Nephron (organoid): ENCODE results near the gene SDHAF3.

ENCODE experiments used
- H3K27ac Mint-ChIP-seq, 3 experiments: 2 replicates each; pipeline ENCODE4 v1.8.0; 2020; ENCODE audit warnings: mixed read lengths in 3 of 3, mild to moderate bottlenecking in 2 of 3, moderate library complexity in 1 of 3
- H3K27me3 Mint-ChIP-seq: 2 replicates; pipeline ENCODE4 v1.8.0; 2021; ENCODE audit warnings: low read depth, mild to moderate bottlenecking, moderate library complexity, mixed read lengths
- H3K36me3 Mint-ChIP-seq: 2 replicates; pipeline ENCODE4 v1.8.0; 2020; ENCODE audit warnings: low read depth, mixed read lengths
- H3K4me1 Mint-ChIP-seq: 2 replicates; pipeline ENCODE4 v1.8.0; 2020; ENCODE audit warnings: mixed read lengths
- H3K4me3 Mint-ChIP-seq, 3 experiments: 2 replicates each; pipeline ENCODE4 v1.8.0; 2020; ENCODE audit warnings: mild to moderate bottlenecking in 3 of 3, mixed read lengths in 3 of 3, moderate library complexity in 2 of 3
- H3K9me3 Mint-ChIP-seq: 2 replicates; pipeline ENCODE4 v1.8.0; 2020; ENCODE audit warnings: mixed read lengths
- TF ChIP-seq, protein P1 (sequence below), 3 experiments: fragments of 200-600 bp; sonication (generic); IDR thresholded peaks; one replicate each; pipeline ENCODE4 v1.5.0; 2021; ENCODE audit warnings: antibody characterized with exemption in 3 of 3; ENCODE audit not compliant: unreplicated experiment in 3 of 3

SDHAF3 gene

DNA sequence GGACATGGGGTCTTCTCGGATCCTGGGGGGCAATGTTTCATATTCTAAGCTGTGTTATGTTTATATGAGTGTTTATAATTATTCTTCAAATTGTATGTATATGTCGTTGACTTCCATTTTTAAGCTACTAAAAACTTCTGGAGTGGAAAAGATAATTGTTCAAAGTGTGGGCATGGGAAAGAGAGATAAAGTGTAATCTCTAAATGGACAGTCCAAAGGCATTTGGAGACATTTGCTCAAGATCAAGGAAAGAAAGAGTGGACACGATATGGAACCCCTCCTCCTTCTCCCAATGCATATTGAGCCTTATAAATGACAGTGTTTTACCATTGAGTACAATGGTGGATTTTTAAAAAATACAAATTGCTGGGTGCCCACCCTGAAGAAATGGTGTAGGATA, 81.1 kb downstream of the SDHAF3 start:
- TF ChIP-seq, protein P1, sequence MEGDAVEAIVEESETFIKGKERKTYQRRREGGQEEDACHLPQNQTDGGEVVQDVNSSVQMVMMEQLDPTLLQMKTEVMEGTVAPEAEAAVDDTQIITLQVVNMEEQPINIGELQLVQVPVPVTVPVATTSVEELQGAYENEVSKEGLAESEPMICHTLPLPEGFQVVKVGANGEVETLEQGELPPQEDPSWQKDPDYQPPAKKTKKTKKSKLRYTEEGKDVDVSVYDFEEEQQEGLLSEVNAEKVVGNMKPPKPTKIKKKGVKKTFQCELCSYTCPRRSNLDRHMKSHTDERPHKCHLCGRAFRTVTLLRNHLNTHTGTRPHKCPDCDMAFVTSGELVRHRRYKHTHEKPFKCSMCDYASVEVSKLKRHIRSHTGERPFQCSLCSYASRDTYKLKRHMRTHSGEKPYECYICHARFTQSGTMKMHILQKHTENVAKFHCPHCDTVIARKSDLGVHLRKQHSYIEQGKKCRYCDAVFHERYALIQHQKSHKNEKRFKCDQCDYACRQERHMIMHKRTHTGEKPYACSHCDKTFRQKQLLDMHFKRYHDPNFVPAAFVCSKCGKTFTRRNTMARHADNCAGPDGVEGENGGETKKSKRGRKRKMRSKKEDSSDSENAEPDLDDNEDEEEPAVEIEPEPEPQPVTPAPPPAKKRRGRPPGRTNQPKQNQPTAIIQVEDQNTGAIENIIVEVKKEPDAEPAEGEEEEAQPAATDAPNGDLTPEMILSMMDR (IDR thresholded peaks at IDR 0.05; ENCODE audit: unreplicated experiment in 3 of 3), result no peak
- Mint-ChIP-seq H3K4me3 (no peak overlapping the region), H3K36me3 (no peaks in the 10 kb centered on the region), H3K4me1 (no peaks in the 10 kb centered on the region), H3K27ac (no peak overlapping the region), H3K9me3 (peaks cover 10% of the 10 kb centered on the region), H3K27me3 (no peaks in the 10 kb centered on the region)

DNA sequence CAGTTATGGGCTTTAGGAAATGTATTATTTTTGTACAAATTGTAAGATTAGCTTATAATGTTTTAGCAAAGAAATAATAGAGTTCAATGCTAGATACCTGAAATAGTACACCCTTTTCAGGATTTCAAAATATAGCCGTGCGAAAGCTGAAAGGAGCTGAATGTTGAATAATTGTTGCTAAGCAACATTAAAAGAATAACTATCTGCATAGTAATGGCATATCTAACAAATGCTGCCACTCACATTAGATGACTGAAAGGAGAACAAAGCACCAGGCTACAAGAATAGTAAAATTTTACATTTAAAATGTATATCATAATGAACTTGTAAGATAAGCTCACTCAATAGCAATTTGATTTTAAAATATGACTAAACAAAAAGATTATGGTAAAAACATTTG, 82.5 kb downstream of the SDHAF3 start:
- peaks cover 4% of the 10 kb centered on the region for H3K9me3 Mint-ChIP-seq
- H3K27ac Mint-ChIP-seq, result no peak overlapping the region
- H3K4me1 Mint-ChIP-seq, result no peaks in the 10 kb centered on the region
- no peaks in the 10 kb centered on the region for H3K36me3 Mint-ChIP-seq
- TF ChIP-seq, protein P1 (IDR thresholded peaks at IDR 0.05; ENCODE audit: unreplicated experiment in 3 of 3), result no peak
- no peaks in the 10 kb centered on the region for H3K27me3 Mint-ChIP-seq
- H3K4me3 Mint-ChIP-seq, result no peak overlapping the region

DNA sequence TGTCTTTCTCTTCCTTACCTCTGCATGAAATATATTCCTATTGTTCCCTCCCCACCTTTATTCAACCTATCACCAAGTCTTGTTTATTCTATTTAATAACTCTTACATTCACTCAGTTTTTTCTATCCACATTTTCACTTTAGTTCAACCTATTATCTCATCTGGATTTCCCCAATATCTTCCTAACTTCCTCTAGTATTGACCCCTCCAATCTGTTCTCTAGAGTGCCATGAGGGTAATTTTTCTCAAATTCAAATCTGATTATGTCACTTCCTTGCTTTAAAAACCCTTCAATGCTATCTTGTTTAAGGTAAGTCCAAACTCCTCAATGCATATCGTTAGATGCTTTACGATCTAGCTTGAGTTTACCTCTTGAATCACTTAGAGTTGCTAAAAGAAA, 86.5 kb downstream of the SDHAF3 start:
- no peaks in the 10 kb centered on the region for H3K4me1 Mint-ChIP-seq
- H3K36me3 Mint-ChIP-seq, result no peaks in the 10 kb centered on the region
- no peaks in the 10 kb centered on the region for H3K9me3 Mint-ChIP-seq
- no peak overlapping the region for H3K27ac Mint-ChIP-seq
- H3K4me3 Mint-ChIP-seq, result no peak overlapping the region
- H3K27me3 Mint-ChIP-seq, result no peaks in the 10 kb centered on the region
- TF ChIP-seq, protein P1 (IDR thresholded peaks at IDR 0.05; ENCODE audit: unreplicated experiment in 3 of 3), result no peak

DNA sequence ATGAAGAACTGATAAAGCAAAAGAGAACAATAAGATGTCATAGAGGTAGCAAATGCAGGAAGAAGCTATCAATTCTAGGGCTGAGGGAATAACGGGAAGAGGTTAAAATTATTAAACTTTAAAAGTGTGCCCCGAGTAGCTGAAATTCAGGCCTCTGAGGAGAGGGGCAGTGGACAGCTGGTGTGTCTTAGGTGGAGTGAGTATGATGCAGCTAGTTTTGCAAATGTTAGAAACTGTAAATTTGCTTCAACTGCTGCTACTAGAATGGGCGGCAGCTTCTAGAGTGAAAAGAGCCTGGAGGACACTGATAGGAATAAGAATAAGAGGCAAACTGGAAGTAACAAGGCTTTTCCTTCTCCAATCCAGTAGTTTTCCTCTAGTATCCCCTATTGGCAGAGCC, 87.3 kb downstream of the SDHAF3 start:
- TF ChIP-seq, protein P1 (IDR thresholded peaks at IDR 0.05; ENCODE audit: unreplicated experiment in 3 of 3), result no peak
- H3K27me3 Mint-ChIP-seq, result no peaks in the 10 kb centered on the region

DNA sequence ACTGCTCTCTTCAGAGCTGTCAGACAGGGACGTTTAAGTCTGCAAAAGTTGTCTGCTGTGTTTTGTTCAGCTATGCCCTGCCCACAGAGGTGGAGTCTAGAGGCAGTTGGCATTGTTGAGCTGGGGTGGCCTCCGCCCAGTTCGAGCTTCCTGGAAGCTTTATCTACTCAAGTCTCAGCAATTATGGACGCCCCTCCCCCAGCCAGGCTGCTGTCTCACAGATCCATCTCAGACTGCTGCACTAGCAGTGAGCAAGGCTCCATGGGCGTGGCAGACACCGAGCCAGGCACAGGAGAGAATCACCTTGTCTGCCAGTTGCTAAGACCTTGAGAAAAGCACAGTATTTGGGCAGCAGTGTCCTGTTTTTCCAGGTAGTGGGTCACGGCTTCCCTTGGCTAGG, 98.1 kb downstream of the SDHAF3 start:
- H3K27me3 Mint-ChIP-seq, result no peaks in the 10 kb centered on the region
- TF ChIP-seq, protein P1 (IDR thresholded peaks at IDR 0.05; ENCODE audit: unreplicated experiment in 3 of 3), result no peak
- H3K4me3 Mint-ChIP-seq, result no peak overlapping the region
- H3K36me3 Mint-ChIP-seq, result no peaks in the 10 kb centered on the region
- no peaks in the 10 kb centered on the region for H3K4me1 Mint-ChIP-seq
- H3K27ac Mint-ChIP-seq, result no peak overlapping the region
- peaks cover 14% of the 10 kb centered on the region for H3K9me3 Mint-ChIP-seq

More for the DNA sequence above, 87.3 kb downstream of the SDHAF3 start:
- Mint-ChIP-seq H3K27ac (no peak overlapping the region), H3K9me3 (no peaks in the 10 kb centered on the region), H3K4me3 (no peak overlapping the region), H3K36me3 (no peaks in the 10 kb centered on the region), H3K4me1 (no peaks in the 10 kb centered on the region)

DNA sequence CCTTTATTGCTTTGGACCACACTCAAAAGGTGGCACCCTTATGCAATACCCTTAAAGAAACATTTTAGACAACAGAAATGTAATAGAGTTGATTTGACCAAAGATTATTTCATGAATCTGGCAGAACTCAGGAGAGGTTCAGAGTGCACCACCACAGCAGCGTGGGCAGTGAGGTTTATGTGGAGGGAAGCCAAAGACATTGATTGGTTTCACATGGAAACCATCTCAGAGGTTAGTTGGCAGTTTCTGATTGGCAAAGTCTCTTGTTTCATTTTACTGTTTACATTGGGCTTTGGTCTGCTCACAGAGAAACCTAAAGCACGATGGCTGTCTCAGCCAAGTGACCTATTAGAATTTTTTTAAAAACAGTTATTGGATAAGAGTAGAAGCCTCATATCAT, 101.3 kb downstream of the SDHAF3 start:
- peaks cover 2% of the 10 kb centered on the region for H3K9me3 Mint-ChIP-seq
- no peak overlapping the region for H3K27ac Mint-ChIP-seq
- H3K27me3 Mint-ChIP-seq, result peaks cover 3% of the 10 kb centered on the region
- H3K4me3 Mint-ChIP-seq, result no peak overlapping the region
- no peaks in the 10 kb centered on the region for H3K36me3 Mint-ChIP-seq
- TF ChIP-seq, protein P1 (IDR thresholded peaks at IDR 0.05; ENCODE audit: unreplicated experiment in 3 of 3), result no peak
- no peaks in the 10 kb centered on the region for H3K4me1 Mint-ChIP-seq
